GM12864 (cell line): ENCODE data around the gene TNIK.

Experiments used
- DNase-seq: peaks from one replicate; pipeline ENCODE4 v3.0.0-alpha.2; 2011; ENCODE audit warnings: low read depth
- H3K4me3 ChIP-seq: 2 replicates; pipeline ENCODE4 v1.5.1; 2011; ENCODE audit warnings: mild to moderate bottlenecking, low read depth, low read length, control low read depth
- CTCF ChIP-seq: IDR thresholded peaks from 2 replicates; pipeline ENCODE4 v1.5.1; 2011; ENCODE audit warnings: low read depth, mild to moderate bottlenecking, moderate library complexity, low read length, control low read depth, inconsistent platforms; ENCODE audit errors: missing control alignments

Gene TNIK

GRCh38 chr3:171227828-171228227 lies 232.4 kb downstream of the TNIK start:
- H3K4me3 ChIP-seq = no peak overlapping the region
- no peak for TF ChIP-seq CTCF
- DNase-seq = no peak

GRCh38 chr3:171227359-171227758 lies 232.8 kb downstream of the TNIK start:
- no peak overlapping the region for H3K4me3 ChIP-seq
- no peak for TF ChIP-seq CTCF
- DNase-seq = no peak

GRCh38 chr3:171226794-171227193 lies 233.4 kb downstream of the TNIK start:
- no peak overlapping the region for H3K4me3 ChIP-seq
- TF ChIP-seq CTCF = no peak
- no peak for DNase-seq

- no peak for DNase-seq
- H3K4me3 ChIP-seq = no peak overlapping the region
- TF ChIP-seq CTCF = no peak
Measured at GRCh38 chr3:171225708-171226107, 234.5 kb downstream of the TNIK start.

- DNase-seq = no peak
- no peak overlapping the region for H3K4me3 ChIP-seq
- TF ChIP-seq CTCF = no peak
Measured at GRCh38 chr3:171225165-171225564, 235.0 kb downstream of the TNIK start.

GRCh38 chr3:171223396-171223795 lies 236.8 kb downstream of the TNIK start:
- no peak for TF ChIP-seq CTCF
- no peak overlapping the region for H3K4me3 ChIP-seq
- no peak for DNase-seq

GRCh38 chr3:171222995-171223394 lies 237.2 kb downstream of the TNIK start:
- TF ChIP-seq CTCF = no peak
- DNase-seq = no peak
- no peak overlapping the region for H3K4me3 ChIP-seq
